GM12801 (cell line): ENCODE measurements around the gene MLXIP.

Source experiments
- TF ChIP-seq, protein P1 (sequence below): IDR thresholded peaks from one replicate; pipeline ENCODE4 v1.5.1; 2011; ENCODE audit warnings: control low read depth; ENCODE audit not compliant: insufficient read length; ENCODE audit errors: extremely low read depth

MLXIP gene

GRCh38 chr12:122129131-122129530, 50.6 kb downstream of the MLXIP start:
- TF ChIP-seq, protein P1, sequence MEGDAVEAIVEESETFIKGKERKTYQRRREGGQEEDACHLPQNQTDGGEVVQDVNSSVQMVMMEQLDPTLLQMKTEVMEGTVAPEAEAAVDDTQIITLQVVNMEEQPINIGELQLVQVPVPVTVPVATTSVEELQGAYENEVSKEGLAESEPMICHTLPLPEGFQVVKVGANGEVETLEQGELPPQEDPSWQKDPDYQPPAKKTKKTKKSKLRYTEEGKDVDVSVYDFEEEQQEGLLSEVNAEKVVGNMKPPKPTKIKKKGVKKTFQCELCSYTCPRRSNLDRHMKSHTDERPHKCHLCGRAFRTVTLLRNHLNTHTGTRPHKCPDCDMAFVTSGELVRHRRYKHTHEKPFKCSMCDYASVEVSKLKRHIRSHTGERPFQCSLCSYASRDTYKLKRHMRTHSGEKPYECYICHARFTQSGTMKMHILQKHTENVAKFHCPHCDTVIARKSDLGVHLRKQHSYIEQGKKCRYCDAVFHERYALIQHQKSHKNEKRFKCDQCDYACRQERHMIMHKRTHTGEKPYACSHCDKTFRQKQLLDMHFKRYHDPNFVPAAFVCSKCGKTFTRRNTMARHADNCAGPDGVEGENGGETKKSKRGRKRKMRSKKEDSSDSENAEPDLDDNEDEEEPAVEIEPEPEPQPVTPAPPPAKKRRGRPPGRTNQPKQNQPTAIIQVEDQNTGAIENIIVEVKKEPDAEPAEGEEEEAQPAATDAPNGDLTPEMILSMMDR, result no peak

DNA sequence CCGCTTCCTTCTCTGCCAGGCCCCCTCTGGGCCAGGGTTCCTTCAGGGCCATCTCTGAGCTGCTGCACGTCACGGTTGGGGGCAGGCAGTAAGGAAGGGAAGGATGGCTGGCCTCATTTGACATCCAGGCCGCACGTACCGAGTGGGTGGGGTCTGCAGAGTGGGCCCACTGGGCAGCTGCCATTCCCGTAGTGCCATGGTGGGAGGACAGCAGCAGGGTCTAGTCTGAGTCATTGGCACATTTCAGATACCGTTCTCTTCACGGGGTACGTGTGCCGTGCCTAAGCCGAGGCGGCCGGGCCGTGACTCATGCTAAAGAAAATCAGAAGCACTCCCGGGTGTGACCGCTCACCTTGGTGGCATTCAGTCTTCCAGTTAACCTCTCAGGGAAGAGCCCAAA, 51.6 kb downstream of the MLXIP start:
- TF ChIP-seq, protein P1, result no peak

DNA sequence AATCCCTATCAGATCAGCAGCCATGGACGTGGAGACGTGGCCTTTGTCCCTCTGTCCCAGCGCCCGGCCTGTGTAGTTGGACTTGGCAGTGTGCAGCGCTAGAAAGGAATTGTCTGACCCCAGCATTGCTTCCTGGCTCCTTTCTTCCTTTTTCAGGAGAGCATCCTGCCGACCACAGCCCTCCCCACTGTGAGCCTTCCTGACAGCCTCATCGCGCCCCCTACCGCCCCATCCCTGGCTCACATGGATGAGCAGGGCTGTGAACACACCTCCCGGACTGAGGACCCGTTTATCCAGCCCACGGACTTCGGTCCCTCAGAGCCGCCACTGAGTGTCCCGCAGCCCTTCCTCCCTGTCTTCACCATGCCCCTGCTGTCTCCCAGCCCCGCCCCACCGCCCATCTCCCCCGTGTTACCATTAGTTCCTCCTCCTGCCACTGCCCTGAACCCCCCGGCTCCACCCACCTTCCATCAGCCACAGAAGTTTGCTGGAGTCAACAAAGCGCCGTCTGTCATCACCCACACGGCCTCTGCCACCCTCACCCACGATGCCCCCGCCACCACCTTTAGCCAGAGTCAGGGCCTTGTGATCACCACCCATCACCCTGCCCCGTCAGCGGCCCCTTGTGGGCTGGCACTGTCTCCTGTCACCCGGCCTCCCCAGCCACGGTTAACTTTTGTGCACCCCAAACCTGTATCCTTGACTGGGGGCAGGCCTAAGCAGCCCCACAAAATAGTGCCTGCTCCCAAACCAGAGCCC, 54.8 kb downstream of the MLXIP start:
- TF ChIP-seq, protein P1, result no peak

GRCh38 chr12:122135437-122136031, 57.0 kb downstream of the MLXIP start:
- TF ChIP-seq, protein P1, result no peak

DNA sequence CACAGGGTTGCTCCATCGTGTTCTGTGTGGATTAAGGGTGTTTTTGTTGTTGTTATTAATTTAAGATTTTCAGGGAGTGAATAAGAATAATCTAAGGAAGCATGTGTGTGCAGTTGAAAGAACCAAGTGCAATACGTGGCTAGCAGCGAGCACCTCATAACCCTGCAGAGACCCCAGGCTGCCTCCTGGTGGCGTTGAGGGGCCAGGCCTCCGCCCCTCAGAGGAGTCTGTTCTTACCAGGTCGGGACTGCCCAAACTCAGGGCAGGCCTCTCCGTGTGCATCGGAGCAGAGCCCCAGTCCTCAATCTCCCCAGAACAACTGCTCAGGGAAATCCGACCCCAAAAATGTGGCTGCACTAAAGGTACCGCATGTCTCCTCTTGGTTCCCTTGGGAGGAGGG, 58.7 kb downstream of the MLXIP start:
- TF ChIP-seq, protein P1, result no peak

GRCh38 chr12:122137681-122138080, 59.1 kb downstream of the MLXIP start:
- TF ChIP-seq, protein P1, result no peak

GRCh38 chr12:122138181-122138580, 59.6 kb downstream of the MLXIP start:
- TF ChIP-seq, protein P1, result no peak
